ENCODE measurements around the gene PLXNB3.

Gene PLXNB3

GRCh38 chrX:153779891-153780677 lies 16.0 kb downstream of the PLXNB3 start:
- no peak overlapping the region for H3K27ac ChIP-seq (ENCODE audit: insufficient read depth, low read length, poor library complexity, severe bottlenecking)

GRCh38 chrX:153780678-153781427 lies 16.8 kb downstream of the PLXNB3 start, which contains the start of gene SRPK3:
Gene SRPK3 (plus strand): TSS chrX:153781041. CDS start chrX:153781087, 46 bp downstream.
- Histone ChIP-seq H3K27me3 (replicated peaks; ENCODE audit: control insufficient read depth, insufficient read depth, low read length, poor library complexity, severe bottlenecking) (no peaks in the 10 kb centered on the region), H3K9me3 (ENCODE audit: control insufficient read depth, low read length) (no peaks in the 10 kb centered on the region), H3K27ac (ENCODE audit: insufficient read depth, low read length, poor library complexity, severe bottlenecking) (no peak within 1 kb of the TSS), H3K4me1 (ENCODE audit: control insufficient read depth, insufficient read depth, low read length, poor library complexity, severe bottlenecking) (no peaks in the 10 kb centered on the region), H3K36me3 (ENCODE audit: control insufficient read depth, insufficient read depth, low read length) (peaks cover 4% of the 10 kb centered on the region), H3K4me3 (ENCODE audit: insufficient read depth, low read depth, low read length, poor library complexity, severe bottlenecking) (no peak within 1 kb of the TSS)
- DNase-seq, result no peak

More at GRCh38 chrX:153779891-153780677, 16.0 kb downstream of the PLXNB3 start:
- H3K4me1 ChIP-seq (ENCODE audit: control insufficient read depth, insufficient read depth, low read length, poor library complexity, severe bottlenecking), result no peaks in the 10 kb centered on the region
- no peak overlapping the region for H3K4me3 ChIP-seq (ENCODE audit: insufficient read depth, low read depth, low read length, poor library complexity, severe bottlenecking)
- no peaks in the 10 kb centered on the region for H3K9me3 ChIP-seq (ENCODE audit: control insufficient read depth, low read length)
- no peak for DNase-seq
- H3K36me3 ChIP-seq (ENCODE audit: control insufficient read depth, insufficient read depth, low read length), result no peaks in the 10 kb centered on the region
- no peaks in the 10 kb centered on the region for H3K27me3 ChIP-seq (replicated peaks; ENCODE audit: control insufficient read depth, insufficient read depth, low read length, poor library complexity, severe bottlenecking)

- H3K27me3 ChIP-seq (replicated peaks; ENCODE audit: control insufficient read depth, insufficient read depth, low read length, poor library complexity, severe bottlenecking), result no peaks in the 10 kb centered on the region
- H3K4me1 ChIP-seq (ENCODE audit: control insufficient read depth, insufficient read depth, low read length, poor library complexity, severe bottlenecking), result no peaks in the 10 kb centered on the region
- no peak overlapping the region for H3K27ac ChIP-seq (ENCODE audit: insufficient read depth, low read length, poor library complexity, severe bottlenecking)
- H3K9me3 ChIP-seq (ENCODE audit: control insufficient read depth, low read length), result no peaks in the 10 kb centered on the region
- H3K4me3 ChIP-seq (ENCODE audit: insufficient read depth, low read depth, low read length, poor library complexity, severe bottlenecking), result no peak overlapping the region
- peaks cover 7% of the 10 kb centered on the region for H3K36me3 ChIP-seq (ENCODE audit: control insufficient read depth, insufficient read depth, low read length)
- no peak for DNase-seq
These were observed 17.5 kb downstream of the PLXNB3 start for GRCh38 chrX:153781428-153782047.

- Histone ChIP-seq H3K27ac (ENCODE audit: insufficient read depth, low read length, poor library complexity, severe bottlenecking) (no peak overlapping the region), H3K9me3 (ENCODE audit: control insufficient read depth, low read length) (no peaks in the 10 kb centered on the region), H3K27me3 (replicated peaks; ENCODE audit: control insufficient read depth, insufficient read depth, low read length, poor library complexity, severe bottlenecking) (no peaks in the 10 kb centered on the region), H3K36me3 (ENCODE audit: control insufficient read depth, insufficient read depth, low read length) (peaks cover 7% of the 10 kb centered on the region), H3K4me1 (ENCODE audit: control insufficient read depth, insufficient read depth, low read length, poor library complexity, severe bottlenecking) (no peaks in the 10 kb centered on the region), H3K4me3 (ENCODE audit: insufficient read depth, low read depth, low read length, poor library complexity, severe bottlenecking) (no peak overlapping the region)
- DNase-seq, result no peak
These were observed 18.3 kb downstream of the PLXNB3 start for GRCh38 chrX:153782313-153782712.

GRCh38 chrX:153782871-153783270 lies 18.8 kb downstream of the PLXNB3 start:
- H3K36me3 ChIP-seq (ENCODE audit: control insufficient read depth, insufficient read depth, low read length), result peaks cover 7% of the 10 kb centered on the region
- no peaks in the 10 kb centered on the region for H3K9me3 ChIP-seq (ENCODE audit: control insufficient read depth, low read length)

GRCh38 chrX:153783378-153784013 lies 19.4 kb downstream of the PLXNB3 start:
- H3K36me3 ChIP-seq (ENCODE audit: control insufficient read depth, insufficient read depth, low read length), result peaks cover 7% of the 10 kb centered on the region
- no peak for DNase-seq
- H3K27ac ChIP-seq (ENCODE audit: insufficient read depth, low read length, poor library complexity, severe bottlenecking), result no peak overlapping the region
- no peaks in the 10 kb centered on the region for H3K27me3 ChIP-seq (replicated peaks; ENCODE audit: control insufficient read depth, insufficient read depth, low read length, poor library complexity, severe bottlenecking)
- H3K4me3 ChIP-seq (ENCODE audit: insufficient read depth, low read depth, low read length, poor library complexity, severe bottlenecking), result no peak overlapping the region
- H3K4me1 ChIP-seq (ENCODE audit: control insufficient read depth, insufficient read depth, low read length, poor library complexity, severe bottlenecking), result no peaks in the 10 kb centered on the region
- H3K9me3 ChIP-seq (ENCODE audit: control insufficient read depth, low read length), result no peaks in the 10 kb centered on the region

More at GRCh38 chrX:153782871-153783270, 18.8 kb downstream of the PLXNB3 start:
- no peak for DNase-seq
- no peak overlapping the region for H3K4me3 ChIP-seq (ENCODE audit: insufficient read depth, low read depth, low read length, poor library complexity, severe bottlenecking)
- no peak overlapping the region for H3K27ac ChIP-seq (ENCODE audit: insufficient read depth, low read length, poor library complexity, severe bottlenecking)
- no peaks in the 10 kb centered on the region for H3K4me1 ChIP-seq (ENCODE audit: control insufficient read depth, insufficient read depth, low read length, poor library complexity, severe bottlenecking)
- H3K27me3 ChIP-seq (replicated peaks; ENCODE audit: control insufficient read depth, insufficient read depth, low read length, poor library complexity, severe bottlenecking), result no peaks in the 10 kb centered on the region

- H3K4me1 ChIP-seq (ENCODE audit: control insufficient read depth, insufficient read depth, low read length, poor library complexity, severe bottlenecking), result no peaks in the 10 kb centered on the region
- H3K36me3 ChIP-seq (ENCODE audit: control insufficient read depth, insufficient read depth, low read length), result peaks cover 7% of the 10 kb centered on the region
These were observed 20.4 kb downstream of the PLXNB3 start for GRCh38 chrX:153784325-153784967.

GRCh38 chrX:153786669-153787068 lies 22.6 kb downstream of the PLXNB3 start:
- DNase-seq, result no peak
- H3K36me3 ChIP-seq (ENCODE audit: control insufficient read depth, insufficient read depth, low read length), result peaks cover 11% of the 10 kb centered on the region
- H3K27me3 ChIP-seq (replicated peaks; ENCODE audit: control insufficient read depth, insufficient read depth, low read length, poor library complexity, severe bottlenecking), result no peaks in the 10 kb centered on the region
- no peak overlapping the region for H3K27ac ChIP-seq (ENCODE audit: insufficient read depth, low read length, poor library complexity, severe bottlenecking)
- no peak overlapping the region for H3K4me3 ChIP-seq (ENCODE audit: insufficient read depth, low read depth, low read length, poor library complexity, severe bottlenecking)
- H3K9me3 ChIP-seq (ENCODE audit: control insufficient read depth, low read length), result no peaks in the 10 kb centered on the region
- H3K4me1 ChIP-seq (ENCODE audit: control insufficient read depth, insufficient read depth, low read length, poor library complexity, severe bottlenecking), result no peaks in the 10 kb centered on the region

More at GRCh38 chrX:153784325-153784967, 20.4 kb downstream of the PLXNB3 start:
- no peak for DNase-seq
- H3K27me3 ChIP-seq (replicated peaks; ENCODE audit: control insufficient read depth, insufficient read depth, low read length, poor library complexity, severe bottlenecking), result no peaks in the 10 kb centered on the region
- H3K27ac ChIP-seq (ENCODE audit: insufficient read depth, low read length, poor library complexity, severe bottlenecking), result no peak overlapping the region
- no peaks in the 10 kb centered on the region for H3K9me3 ChIP-seq (ENCODE audit: control insufficient read depth, low read length)
- H3K4me3 ChIP-seq (ENCODE audit: insufficient read depth, low read depth, low read length, poor library complexity, severe bottlenecking), result no peak overlapping the region

- Histone ChIP-seq H3K4me3 (ENCODE audit: insufficient read depth, low read depth, low read length, poor library complexity, severe bottlenecking) (no peak overlapping the region), H3K36me3 (ENCODE audit: control insufficient read depth, insufficient read depth, low read length) (peaks cover 11% of the 10 kb centered on the region), H3K9me3 (ENCODE audit: control insufficient read depth, low read length) (no peaks in the 10 kb centered on the region), H3K4me1 (ENCODE audit: control insufficient read depth, insufficient read depth, low read length, poor library complexity, severe bottlenecking) (peaks cover 8% of the 10 kb centered on the region), H3K27ac (ENCODE audit: insufficient read depth, low read length, poor library complexity, severe bottlenecking) (no peak overlapping the region), H3K27me3 (replicated peaks; ENCODE audit: control insufficient read depth, insufficient read depth, low read length, poor library complexity, severe bottlenecking) (no peaks in the 10 kb centered on the region)
- DNase-seq, result no peak
These were observed 25.6 kb downstream of the PLXNB3 start for GRCh38 chrX:153789654-153790053.

All from effector memory CD4-positive, alpha-beta T cell (primary cell).